HG03139 (cell line): ENCODE measurements around the gene DQX1.

Source experiments
- ATAC-seq: cut with Tn5 transposase; IDR thresholded peaks from one replicate; pipeline ENCODE4 v1.9.1; 2021; ENCODE audit not compliant: unreplicated experiment

DQX1 gene

GRCh38 chr2:74534411-74534810 is 8.4 kb upstream of the DQX1 start:
- ATAC-seq = no peak

- no peak for ATAC-seq
These were observed 7.4 kb upstream of the DQX1 start for GRCh38 chr2:74533464-74533863.

- no peak for ATAC-seq
These were observed 6.2 kb upstream of the DQX1 start for GRCh38 chr2:74532222-74532621.

GRCh38 chr2:74531666-74532065 is 5.6 kb upstream of the DQX1 start:
- no peak for ATAC-seq

- ATAC-seq = peak; percentile 26
These were observed 4.5 kb upstream of the DQX1 start for GRCh38 chr2:74530239-74531187.

GRCh38 chr2:74529357-74530238 is 3.6 kb upstream of the DQX1 start, which contains the start of the genes AUP1 and HTRA2:
Gene AUP1, minus strand, starts transcription at chr2:74529706. Its CDS starts 77 bp downstream, at chr2:74529629.
Gene HTRA2, plus strand, starts transcription at chr2:74529933. Its CDS starts 74 bp downstream, at chr2:74530007.
- ATAC-seq = peak; percentile 71

- ATAC-seq = peak; percentile 12
These were observed 2.7 kb upstream of the DQX1 start for GRCh38 chr2:74528600-74529356.

- no peak for ATAC-seq
These were observed 1.7 kb upstream of the DQX1 start for GRCh38 chr2:74527741-74528140.

- no peak for ATAC-seq
These were observed 709 bp upstream of the DQX1 start for GRCh38 chr2:74526649-74527230.

- no peak for ATAC-seq
These were observed 895 bp downstream of the DQX1 start for GRCh38 chr2:74524955-74525716.

GRCh38 chr2:74524005-74524404 is 2.0 kb downstream of the DQX1 start:
- ATAC-seq = no peak

- no peak for ATAC-seq
These were observed 3.5 kb downstream of the DQX1 start for GRCh38 chr2:74522516-74522915.

GRCh38 chr2:74516650-74517049 is 9.4 kb downstream of the DQX1 start:
- no peak for ATAC-seq

GRCh38 chr2:74515981-74516633 is 9.9 kb downstream of the DQX1 start:
- peak; percentile 63 for ATAC-seq

GRCh38 chr2:74515271-74515980 is 10.6 kb downstream of the DQX1 start:
- ATAC-seq = peak; percentile 29

- ATAC-seq = no peak
These were observed 11.4 kb downstream of the DQX1 start, which contains the start of gene TLX2 for GRCh38 chr2:74514368-74515270. Gene TLX2, plus strand, starts transcription at chr2:74514450. Its CDS starts 357 bp downstream, at chr2:74514807.

GRCh38 chr2:74513605-74514367 is 12.2 kb downstream of the DQX1 start:
- ATAC-seq = no peak
